Left ventricle myocardium superior (tissue), 1 donor: ENCODE results near the gene EIF2AK3. TPM values are rescaled to one million over a fixed set of nuclear protein-coding genes. Genes with fewer than 3 reads are reported as not detected.
"Not testable (repeated sequence)": the region's sequence is repeated elsewhere in the genome, so short reads cannot be mapped to it uniquely, and the experiment has no call there.

Source experiments
- ATAC-seq: fragments of 200-7000 bp; cut with Tn5 transposase; one replicate; pipeline ENCODE4 v1.9.1; 2020; ENCODE audit warnings: mild to moderate bottlenecking, moderate library complexity
- DNase-seq: peaks from one replicate; pipeline ENCODE4 v3.0.0-alpha.2; 2020
- intact Hi-C: fragments of 100-400 bp; cut with micrococcal nuclease; formaldehyde crosslinking; loops from one replicate; pipeline ENCODE4 v1.11.0; 2022
- total RNA-seq: library from RNA; stranded (reverse); fragmentation: NEBNext Ultra II Directional; extraction: Animal tissue kit (Norgen Biotek cat#: 25700); gene quantifications from one replicate; pipeline ENCODE4 v1.2.1, GENCODE V29; 2021
- donor health status: DM: no; HTN: yes; CAD: no; lungs with severe emphysema.

EIF2AK3 gene
- total RNA-seq, 1 donor from 2014 or later: 5.2 TPM

GRCh38 chr2:88557290-88557689, 70.0 kb downstream of the EIF2AK3 start:
- ATAC-seq: no peak
- intact Hi-C loops: no loop called here
- no peak for DNase-seq

- no peak for ATAC-seq
- intact Hi-C loops: no loop called here
Observed at GRCh38 chr2:88556026-88556425, 71.2 kb downstream of the EIF2AK3 start.

GRCh38 chr2:88554189-88554588, 73.1 kb downstream of the EIF2AK3 start:
- ATAC-seq (no peak), DNase-seq (no peak)
- intact Hi-C loops: no loop called here

More at GRCh38 chr2:88556026-88556425, 71.2 kb downstream of the EIF2AK3 start:
- DNase-seq: no peak

GRCh38 chr2:88549616-88550292, 77.5 kb downstream of the EIF2AK3 start:
- intact Hi-C loops: no loop called here
- DNase-seq: no peak
- no peak for ATAC-seq

GRCh38 chr2:88546291-88546690, 81.0 kb downstream of the EIF2AK3 start:
- ATAC-seq, intact Hi-C loops, DNase-seq: not testable (repeated sequence)

- ATAC-seq (no peak), DNase-seq (no peak)
- intact Hi-C loops: no loop called here
Observed at GRCh38 chr2:88545118-88545517, 82.1 kb downstream of the EIF2AK3 start.

- ATAC-seq: no peak
- no peak for DNase-seq
- intact Hi-C loops: no loop called here
Observed at GRCh38 chr2:88543541-88544057, 83.7 kb downstream of the EIF2AK3 start.

GRCh38 chr2:88542668-88543067, 84.6 kb downstream of the EIF2AK3 start:
- intact Hi-C loops: no loop called here
- no peak for ATAC-seq

GRCh38 chr2:88540346-88540745, 86.9 kb downstream of the EIF2AK3 start:
- DNase-seq: no peak
- intact Hi-C loops: no loop called here
- no peak for ATAC-seq

More at GRCh38 chr2:88542668-88543067, 84.6 kb downstream of the EIF2AK3 start:
- no peak for DNase-seq

GRCh38 chr2:88538362-88538917, 88.8 kb downstream of the EIF2AK3 start:
- ATAC-seq (no peak), DNase-seq (no peak)
- intact Hi-C loops: no loop called here

- DNase-seq (no peak), ATAC-seq (no peak)
- intact Hi-C loops: no loop called here
Observed at GRCh38 chr2:88537640-88538039, 89.6 kb downstream of the EIF2AK3 start.

GRCh38 chr2:88530081-88530480, 97.2 kb downstream of the EIF2AK3 start:
- DNase-seq (no peak), ATAC-seq (no peak)
- intact Hi-C loops: no loop called here

- DNase-seq: no peak
- intact Hi-C loops: no loop called here
- no peak for ATAC-seq
Observed at GRCh38 chr2:88521445-88522073, 105.7 kb downstream of the EIF2AK3 start.

GRCh38 chr2:88517759-88518201, 109.5 kb downstream of the EIF2AK3 start:
- intact Hi-C loops: no loop called here
- ATAC-seq: no peak

More at GRCh38 chr2:88517759-88518201, 109.5 kb downstream of the EIF2AK3 start:
- DNase-seq: no peak

Other genes starting within 250 kb of the EIF2AK3 start
- not detected for gene FOXI3, start 174.8 kb downstream of the EIF2AK3 start, total RNA-seq
- gene RPIA, start 64.2 kb upstream of the EIF2AK3 start, total RNA-seq: 19.1 TPM